GM23338 (cell line): ENCODE data around the gene ENDOU. TPM values are rescaled to one million over a fixed set of nuclear protein-coding genes. Genes with fewer than 3 reads are reported as not detected.

ENCODE experiments used
- ATAC-seq: fragments of 200-7000 bp; cut with Tn5 transposase; 3 replicates; pipeline ENCODE4 v1.9.1; 2020
- DNase-seq: peaks from one replicate; pipeline ENCODE4 v3.0.0-alpha.2; 2015; ENCODE audit warnings: low spot score
- H2AFZ ChIP-seq: fragments of 200-600 bp; sonication (generic); 2 replicates; pipeline ENCODE4 v1.8.0; 2016; ENCODE audit warnings: antibody characterized with exemption, mild to moderate bottlenecking, moderate library complexity
- H3F3A ChIP-seq: fragments of 200-600 bp; sonication (generic); replicated peaks from 2 replicates; pipeline ENCODE4 v1.8.0; 2017; ENCODE audit warnings: antibody characterized with exemption, mixed run types, low read depth
- H3K27ac ChIP-seq: fragments of 200-600 bp; sonication (generic); 2 replicates; pipeline ENCODE4 v1.6.1; 2016; ENCODE audit warnings: low read depth
- H3K27me3 ChIP-seq: fragments of 200-600 bp; sonication (generic); 2 replicates; pipeline ENCODE4 v1.8.0; 2016; ENCODE audit warnings: mild to moderate bottlenecking, mixed run types, moderate library complexity; ENCODE audit not compliant: insufficient read depth
- H3K36me3 ChIP-seq: fragments of 200-600 bp; sonication (generic); 2 replicates; pipeline ENCODE4 v1.8.0; 2016; ENCODE audit warnings: mild to moderate bottlenecking; ENCODE audit not compliant: insufficient read depth
- H3K4me1 ChIP-seq: fragments of 200-600 bp; sonication (generic); 2 replicates; pipeline ENCODE4 v1.8.0; 2016; ENCODE audit warnings: mild to moderate bottlenecking, moderate library complexity; ENCODE audit not compliant: insufficient read depth
- H3K4me2 ChIP-seq: fragments of 200-600 bp; sonication (generic); 2 replicates; pipeline ENCODE4 v1.7.1; 2017; ENCODE audit warnings: mixed run types
- H3K4me3 ChIP-seq: fragments of 200-600 bp; sonication (generic); 2 replicates; pipeline ENCODE4 v1.6.1; 2016; ENCODE audit warnings: mixed run types
- H3K79me2 ChIP-seq: fragments of 200-600 bp; sonication (generic); replicated peaks from 2 replicates; pipeline ENCODE4 v1.8.0; 2017; ENCODE audit warnings: mild to moderate bottlenecking; ENCODE audit not compliant: insufficient read depth
- H3K9me2 ChIP-seq: fragments of 200-600 bp; sonication (generic); 2 replicates; pipeline ENCODE4 v1.8.0; 2017; ENCODE audit not compliant: insufficient read depth
- H4K20me1 ChIP-seq: fragments of 200-600 bp; sonication (generic); replicated peaks from 2 replicates; pipeline ENCODE4 v1.8.0; 2017; ENCODE audit warnings: mild to moderate bottlenecking; ENCODE audit not compliant: insufficient read depth
- H3K27ac Mint-ChIP-seq: 2 replicates; pipeline ENCODE4 v1.8.0; 2020; ENCODE audit warnings: inconsistent platforms, mild to moderate bottlenecking, moderate library complexity, mixed read lengths
- H3K27me3 Mint-ChIP-seq: 3 replicates; pipeline ENCODE4 v1.8.0; 2022; ENCODE audit warnings: low read depth, mild to moderate bottlenecking, moderate library complexity, mixed read lengths, inconsistent platforms; ENCODE audit not compliant: insufficient read depth, poor library complexity
- H3K36me3 Mint-ChIP-seq: 3 replicates; pipeline ENCODE4 v1.8.0; 2021; ENCODE audit warnings: low read depth, mild to moderate bottlenecking, inconsistent platforms, moderate library complexity, mixed read lengths
- H3K4me1 Mint-ChIP-seq: 3 replicates; pipeline ENCODE4 v1.8.0; 2020; ENCODE audit warnings: mild to moderate bottlenecking, inconsistent platforms, mixed read lengths
- H3K4me3 Mint-ChIP-seq: 3 replicates; pipeline ENCODE4 v1.8.0; 2021; ENCODE audit warnings: moderate library complexity, mild to moderate bottlenecking, inconsistent platforms, mixed read lengths
- H3K9me3 Mint-ChIP-seq: 3 replicates; pipeline ENCODE4 v1.8.0; 2020; ENCODE audit warnings: moderate library complexity, mild to moderate bottlenecking, inconsistent platforms, mixed read lengths
- CREB1 ChIP-seq: fragments of 250-450 bp; sonication (Bioruptor Pico); IDR thresholded peaks from 2 replicates; pipeline ENCODE4 v1.5.0; 2020; ENCODE audit warnings: low read depth, mild to moderate bottlenecking, moderate library complexity
- CTCF ChIP-seq, 2 experiments: fragments of 200-600 bp in 1 of 2; sonication (generic) in 1 of 2; conservative IDR thresholded peaks; 2 replicates each; pipeline versions ENCODE4 v1.5.1 to v1.6.1; 2016 to 2017; ENCODE audit warnings: antibody characterized with exemption in 2 of 2, low read depth in 2 of 2, mild to moderate bottlenecking in 2 of 2, moderate library complexity in 1 of 2
- ETS1 ChIP-seq: IDR thresholded peaks from 2 replicates; pipeline ENCODE4 v1.6.1; 2016; ENCODE audit warnings: antibody characterized with exemption
- EZH2 ChIP-seq: fragments of 200-600 bp; sonication (generic); IDR thresholded peaks from one replicate; pipeline ENCODE4 v1.8.0; 2017; ENCODE audit warnings: antibody characterized with exemption, mild to moderate bottlenecking, low read depth; ENCODE audit not compliant: unreplicated experiment
- EZH2phosphoT487 ChIP-seq: fragments of 200-600 bp; sonication (generic); IDR thresholded peaks from one replicate; pipeline ENCODE4 v1.8.1; 2018; ENCODE audit warnings: antibody characterized with exemption; ENCODE audit not compliant: unreplicated experiment
- JUNB ChIP-seq: IDR thresholded peaks from one replicate; pipeline ENCODE4 v1.6.1; 2016; ENCODE audit warnings: antibody characterized with exemption; ENCODE audit not compliant: unreplicated experiment
- NANOG ChIP-seq: IDR thresholded peaks from 2 replicates; pipeline ENCODE4 v1.6.1; 2016; ENCODE audit warnings: antibody characterized with exemption, borderline replicate concordance
- POLR2AphosphoS5 ChIP-seq: IDR thresholded peaks from 2 replicates; pipeline ENCODE4 v1.6.1; 2016; ENCODE audit warnings: antibody characterized with exemption, low read depth
- REST ChIP-seq: IDR thresholded peaks from one replicate; pipeline ENCODE4 v1.6.1; 2018; ENCODE audit warnings: antibody characterized with exemption; ENCODE audit not compliant: unreplicated experiment
- STAT1 ChIP-seq: IDR thresholded peaks from one replicate; pipeline ENCODE4 v1.6.1; 2016; ENCODE audit warnings: antibody characterized with exemption; ENCODE audit not compliant: unreplicated experiment
- ZNF114 ChIP-seq: fragments of 250-450 bp; sonication (Bioruptor Pico); IDR thresholded peaks from 2 replicates; pipeline ENCODE4 v1.5.0; 2020; ENCODE audit warnings: mild to moderate bottlenecking, moderate library complexity
- ZNF331 ChIP-seq: fragments of 250-450 bp; sonication (Bioruptor Pico); IDR thresholded peaks from 2 replicates; pipeline ENCODE4 v1.5.0; 2020; ENCODE audit warnings: low read depth, mild to moderate bottlenecking, moderate library complexity
- ZNF462 ChIP-seq: fragments of 250-450 bp; sonication (Bioruptor Pico); IDR thresholded peaks from 2 replicates; pipeline ENCODE4 v1.5.0; 2020; ENCODE audit warnings: mild to moderate bottlenecking, moderate library complexity
- polyA plus RNA-seq: library from polyadenylated mRNA; unstranded; fragments of >200 nt; fragmentation: Nextera tagmentation; extraction: Ambion mirVana; gene quantifications from 2 replicates; pipeline ENCODE4 v1.2.1, GENCODE V29; 2016
- total RNA-seq: library from RNA; depleted of rRNA; stranded (reverse); fragments of >200 nt; shearing (Covaris generic); gene quantifications from 2 replicates; pipeline ENCODE4 v1.2.3, GENCODE V29; 2014

The ENDOU gene
- total and polyA plus RNA-seq, 2 experiments from 2014 or later = not detected

GRCh38 chr12:47747126-47747525, 21.8 kb upstream of the ENDOU start:
- Histone ChIP-seq H3K4me2 (no peak overlapping the region), H3K36me3 (no peaks in the 10 kb centered on the region), H2AFZ (no peak overlapping the region), H4K20me1 (no peaks in the 10 kb centered on the region), H3K27ac (no peak overlapping the region), H3K4me3 (no peak overlapping the region), H3K27me3 (no peaks in the 10 kb centered on the region), H3K79me2 (no peaks in the 10 kb centered on the region), H3F3A (no peaks in the 10 kb centered on the region), H3K9me2 (no peaks in the 10 kb centered on the region), H3K4me1 (0 out of 2 replicates have a peak, but pooled peaks cover 4% of the 10 kb centered on the region)
- peaks cover 29% of the 10 kb centered on the region for H3K27me3 Mint-ChIP-seq
- no peaks in the 10 kb centered on the region; the same call in 2 of the 3 replicates for H3K9me3 Mint-ChIP-seq
- DNase-seq (no peak), ATAC-seq (no peak)
- H3K4me3 Mint-ChIP-seq = no peak overlapping the region
- peaks cover 4% of the 10 kb centered on the region; the same call in 1 of the 3 replicates for H3K36me3 Mint-ChIP-seq
- TF ChIP-seq JUNB = no peak
- TF ChIP-seq STAT1 = no peak
- no peak for TF ChIP-seq ZNF331 (CRISPR knock-in tag)
- TF ChIP-seq CREB1 (CRISPR knock-in tag) = no peak
- no peak for TF ChIP-seq EZH2phosphoT487
- no peak for TF ChIP-seq CTCF (conservative IDR thresholded peaks at IDR 0.05; ENCODE audit: low read depth in 2 of 2)
- TF ChIP-seq POLR2AphosphoS5 = no peak
- TF ChIP-seq NANOG = no peak
- TF ChIP-seq REST = no peak
- TF ChIP-seq ETS1 = no peak
- TF ChIP-seq ZNF114 (CRISPR knock-in tag) = no peak
- no peak for TF ChIP-seq EZH2
- TF ChIP-seq ZNF462 (CRISPR knock-in tag) = no peak
- peaks cover 41% of the 10 kb centered on the region for H3K4me1 Mint-ChIP-seq
- no peak overlapping the region for H3K27ac Mint-ChIP-seq
